Body of pancreas (tissue), 4 donors: ENCODE results near the gene TRIM40. TPM values are rescaled to one million over a fixed set of nuclear protein-coding genes. Genes with fewer than 3 reads are reported as not detected.

Source experiments
- ATAC-seq: fragments of 150-250 bp; one replicate; pipeline ENCODE4 v1.9.1; 2016
- DNase-seq, 4 donors: peaks; one replicate each; pipeline ENCODE4 v3.0.0-alpha.2; 2019
- H3K27ac ChIP-seq, 4 donors: fragments of 200-600 bp; sonication (generic); 1 replicate in 3 of 4; 2 replicates in 1 of 4; pipeline versions ENCODE4 v1.5.1 to v1.6.1; 2016 to 2019; ENCODE audit warnings: mild to moderate bottlenecking in 1 of 4, mixed read lengths in 1 of 4, moderate library complexity in 1 of 4
- H3K27me3 ChIP-seq, 2 donors: fragments of 200-600 bp; sonication (generic); one replicate each; pipeline ENCODE4 v1.6.0; 2016; ENCODE audit warnings: mild to moderate bottlenecking in 1 of 2
- H3K36me3 ChIP-seq, 2 donors: fragments of 200-600 bp; sonication (generic); replicated peaks in 1 of 2; 2 replicates each; pipeline ENCODE4 v1.5.1; 2016; ENCODE audit warnings: low read depth in 2 of 2; ENCODE audit not compliant: insufficient read depth in 1 of 2
- H3K4me1 ChIP-seq: fragments of 200-600 bp; sonication (generic); one replicate; pipeline ENCODE4 v1.6.0; 2016
- H3K4me3 ChIP-seq, 2 donors: fragments of 200-600 bp; sonication (generic); 1 replicate in 1 of 2; 2 replicates in 1 of 2; pipeline ENCODE4 v1.5.1; 2016 to 2019
- H3K9me3 ChIP-seq, 3 donors: fragments of 200-600 bp; sonication (generic); 1 replicate in 2 of 3; 2 replicates in 1 of 3; pipeline ENCODE4 v1.5.1; 2016
- CTCF ChIP-seq, 7 experiments: fragments of 450-650 bp in 4 of 7; fragments of 200-600 bp in 3 of 7; sonication (generic) in 3 of 7; IDR thresholded peaks; one replicate each; pipeline ENCODE4 v1.5.1; 2016 to 2019; ENCODE audit warnings: antibody characterized with exemption in 7 of 7
- POLR2A ChIP-seq, 3 donors: fragments of 450-650 bp; IDR thresholded peaks; one replicate each; pipeline ENCODE4 v1.6.1; 2016; ENCODE audit warnings: antibody characterized with exemption in 3 of 3, mild to moderate bottlenecking in 2 of 3
- WGBS, 2 donors: methylation state at CpG; one replicate each; pipeline ENCODE4 v1.1.5; 2017; 5-methylcytosine and 5-hydroxymethylcytosine counted together
- intact Hi-C: fragments of 100-400 bp; cut with DNase I; formaldehyde crosslinking; loops from one replicate; pipeline ENCODE4 v1.15.1; 2023
- total RNA-seq, 2 donors: library from RNA; depleted of rRNA; stranded (reverse); fragments of >200 nt; gene quantifications; one replicate each; pipeline ENCODE4 v1.1.0, GENCODE V29; 2016

Gene TRIM40
- total RNA-seq, 2 donors from 2014 or later: not detected

DNA sequence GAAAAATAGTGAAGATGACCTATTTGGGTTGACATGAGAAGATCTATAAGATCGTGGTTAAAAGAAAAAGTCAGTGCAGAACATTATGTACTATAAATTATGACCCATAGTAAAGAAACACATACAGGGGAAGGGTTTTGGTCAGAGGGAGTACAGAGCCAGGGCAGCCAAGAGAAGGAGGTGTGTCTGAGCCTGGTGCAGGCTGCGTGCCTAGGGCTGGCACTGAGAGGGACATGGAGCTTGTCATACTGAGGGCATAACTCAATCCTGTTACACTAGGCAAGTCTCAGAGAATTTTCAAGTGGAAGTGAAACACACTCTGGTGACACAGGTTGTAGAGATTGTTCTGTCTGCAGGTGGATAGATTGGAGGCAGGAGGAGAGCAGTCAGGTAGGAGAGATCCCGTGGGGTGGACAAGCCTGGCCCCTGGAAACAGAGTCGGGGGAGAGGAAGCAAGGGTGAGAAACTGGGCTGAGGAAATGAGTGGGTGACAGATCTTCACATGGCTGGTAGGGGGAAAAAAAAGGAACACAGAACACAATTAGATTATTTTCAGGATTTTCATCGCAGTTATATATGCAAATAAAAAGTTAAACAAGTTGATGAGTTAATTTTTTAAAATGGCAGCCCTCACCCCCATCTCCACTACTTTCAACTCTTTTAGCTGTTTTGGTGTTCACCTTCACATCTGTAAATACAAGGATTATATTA lies 41.8 kb upstream of the TRIM40 start:
- no peak overlapping the region for H3K4me3 ChIP-seq
- no peaks in the 10 kb centered on the region for H3K27me3 ChIP-seq
- DNase-seq (no peak), ATAC-seq (no peak)
- TF ChIP-seq CTCF (IDR thresholded peaks at IDR 0.05) (no peak), POLR2A (IDR thresholded peaks at IDR 0.05) (no peak)
- intact Hi-C loops: no loop called here
- no peaks in the 10 kb centered on the region for H3K9me3 ChIP-seq
- 42 to 62% methylated on average over 4 to 5 of the region's 5 CpGs for WGBS, 2 donors
- H3K4me1 ChIP-seq: no peaks in the 10 kb centered on the region
- no peaks in the 10 kb centered on the region for H3K36me3 ChIP-seq
- no peak overlapping the region for H3K27ac ChIP-seq

DNA sequence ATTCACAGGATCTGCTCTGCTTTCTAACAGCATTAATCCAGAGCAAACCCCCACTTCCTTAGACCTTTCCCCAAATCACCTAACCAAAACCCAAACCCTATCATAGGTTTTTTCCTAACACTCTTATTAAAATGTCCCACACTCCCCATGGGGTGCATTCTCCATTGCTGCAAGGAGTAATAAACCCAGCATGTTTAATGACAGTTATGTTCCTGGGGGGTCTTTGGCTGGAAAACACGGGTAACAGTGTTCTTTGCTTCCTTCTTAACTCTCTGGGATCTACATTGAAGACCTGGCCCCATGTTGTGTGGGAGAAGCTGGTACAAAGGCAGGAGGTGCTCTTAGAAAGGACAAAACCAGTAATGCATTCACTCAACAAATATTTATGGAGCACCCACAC lies 39.1 kb upstream of the TRIM40 start:
- no peak overlapping the region for H3K27ac ChIP-seq
- H3K4me1 ChIP-seq: peaks cover 18% of the 10 kb centered on the region
- H3K9me3 ChIP-seq: no peaks in the 10 kb centered on the region
- intact Hi-C loops: no loop called here
- DNase-seq: no peak
- 38 to 50% methylated on average over 1 of the region's 1 CpG for WGBS, 2 donors
- ATAC-seq: no peak
- no peaks in the 10 kb centered on the region for H3K27me3 ChIP-seq
- no peak for TF ChIP-seq CTCF (IDR thresholded peaks at IDR 0.05)
- no peak for TF ChIP-seq POLR2A (IDR thresholded peaks at IDR 0.05)
- H3K4me3 ChIP-seq: no peak overlapping the region
- H3K36me3 ChIP-seq: no peaks in the 10 kb centered on the region

- intact Hi-C loops: no loop called here
- no peak for ATAC-seq
- H3K4me3 ChIP-seq: no peak overlapping the region
- 63 to 71% methylated on average over 4 of the region's 4 CpGs for WGBS, 2 donors
- H3K27me3 ChIP-seq: no peaks in the 10 kb centered on the region
- no peaks in the 10 kb centered on the region for H3K9me3 ChIP-seq
- DNase-seq: no peak
- peaks cover 29% of the 10 kb centered on the region for H3K4me1 ChIP-seq
- H3K36me3 ChIP-seq: no peaks in the 10 kb centered on the region
- TF ChIP-seq POLR2A (IDR thresholded peaks at IDR 0.05): no peak
- no peak for TF ChIP-seq CTCF (IDR thresholded peaks at IDR 0.05)
- H3K27ac ChIP-seq: no peak overlapping the region
These were observed 37.8 kb upstream of the TRIM40 start for GRCh38 chr6:30097902-30098768.

DNA sequence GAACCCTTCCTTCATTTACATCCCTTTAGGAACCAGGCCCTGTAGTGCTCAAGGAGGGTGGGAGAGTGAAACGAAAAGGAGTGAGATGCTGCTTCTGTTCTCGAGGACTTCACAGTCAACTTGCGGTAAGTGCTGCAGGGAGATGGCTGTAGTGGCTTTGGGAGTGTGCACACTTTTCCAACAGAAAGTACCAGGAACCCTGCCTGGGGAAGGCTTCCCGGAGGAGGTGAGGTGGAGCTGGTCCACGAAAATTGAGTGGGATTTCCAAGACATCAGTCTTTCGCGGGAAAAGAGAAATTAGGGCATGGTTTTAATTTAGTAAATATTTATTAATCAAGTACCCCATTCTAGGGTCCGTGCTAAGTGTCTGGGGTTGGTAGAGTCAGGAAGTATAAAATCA lies 35.8 kb upstream of the TRIM40 start:
- Histone ChIP-seq H3K27ac (no peak overlapping the region), H3K36me3 (no peaks in the 10 kb centered on the region), H3K4me3 (no peak overlapping the region), H3K9me3 (no peaks in the 10 kb centered on the region), H3K4me1 (peaks cover 36% of the 10 kb centered on the region), H3K27me3 (no peaks in the 10 kb centered on the region)
- intact Hi-C loops: no loop called here
- TF ChIP-seq CTCF (IDR thresholded peaks at IDR 0.05): no peak
- TF ChIP-seq POLR2A (IDR thresholded peaks at IDR 0.05): no peak
- ATAC-seq (no peak), DNase-seq (no peak)
- 39 to 48% methylated on average over 8 of the region's 8 CpGs for WGBS, 2 donors
